Naive thymus-derived CD4-positive, alpha-beta T cell (primary cell): Measurements from ENCODE around the gene PML. TPM values are rescaled to one million over a fixed set of nuclear protein-coding genes. Genes with fewer than 3 reads are reported as not detected.
"Not testable (repeated sequence)": the region's sequence is repeated elsewhere in the genome, so short reads cannot be mapped to it uniquely, and the experiment has no call there.

Experiments used
- ATAC-seq: fragments of 150-1000 bp; cut with Tn5 transposase; 2 replicates; pipeline ENCODE4 v1.10.0; 2021; ENCODE audit warnings: mild to moderate bottlenecking, moderate library complexity
- CTCF ChIA-PET: fragments of 350-600 bp; sonication (Branson Sonifier 250); formaldehyde crosslinking; loops from one replicate; lab custom pipeline; 2021; ENCODE audit warnings: antibody characterized with exemption; lab: Charles Lee
- POLR2A ChIA-PET: fragments of 350-600 bp; sonication (Branson Sonifier 250); formaldehyde crosslinking; loops from one replicate; lab custom pipeline; 2021; ENCODE audit warnings: antibody characterized with exemption, inconsistent platforms; lab: Charles Lee
- DNase-seq, 9 donors: peaks; one replicate each; pipeline versions ENCODE4 v3.0.0 to v3.0.0-alpha.2; 2020 to 2022; ENCODE audit warnings: mixed read lengths in 1 of 9
- H3K27ac ChIP-seq: one replicate; pipeline ENCODE4 v1.7.0; 2013; ENCODE audit warnings: mild to moderate bottlenecking, low read depth, low read length, moderate library complexity
- H3K27me3 ChIP-seq, 2 donors: one replicate each; pipeline ENCODE4 v1.7.0; 2013; ENCODE audit warnings: low read length in 2 of 2, mild to moderate bottlenecking in 2 of 2, moderate library complexity in 2 of 2; ENCODE audit not compliant: control insufficient read depth in 2 of 2, insufficient read depth in 2 of 2
- H3K36me3 ChIP-seq, 3 experiments: 1 replicate in 2 of 3; 2 replicates in 1 of 3; pipeline ENCODE4 v1.7.0; 2013; ENCODE audit warnings: low read length in 3 of 3, mild to moderate bottlenecking in 3 of 3, moderate library complexity in 1 of 3; ENCODE audit not compliant: insufficient read depth in 3 of 3, control insufficient read depth in 2 of 3
- H3K4me1 ChIP-seq, 2 donors: one replicate each; pipeline ENCODE4 v1.7.0; 2013; ENCODE audit warnings: low read length in 2 of 2, mild to moderate bottlenecking in 2 of 2, moderate library complexity in 1 of 2; ENCODE audit not compliant: control insufficient read depth in 2 of 2, insufficient read depth in 2 of 2
- H3K4me3 ChIP-seq: 2 replicates; pipeline ENCODE4 v1.7.0; 2013; ENCODE audit warnings: mild to moderate bottlenecking, low read length
- H3K9me3 ChIP-seq, 3 experiments: 1 replicate in 2 of 3; 2 replicates in 1 of 3; pipeline ENCODE4 v1.7.0; 2013; ENCODE audit warnings: low read length in 3 of 3; ENCODE audit not compliant: control insufficient read depth in 2 of 3
- H3K27ac Mint-ChIP-seq, 9 donors: one replicate each; pipeline ENCODE4 v1.8.0; 2020 to 2022; ENCODE audit warnings: mixed read lengths in 9 of 9, mild to moderate bottlenecking in 8 of 9, moderate library complexity in 5 of 9, inconsistent platforms in 2 of 9
- H3K27me3 Mint-ChIP-seq, 5 donors: one replicate each; pipeline ENCODE4 v1.8.0; 2021 to 2022; ENCODE audit warnings: mixed read lengths in 5 of 5, mild to moderate bottlenecking in 1 of 5
- H3K36me3 Mint-ChIP-seq, 5 donors: one replicate each; pipeline ENCODE4 v1.8.0; 2020 to 2022; ENCODE audit warnings: mixed read lengths in 5 of 5, mild to moderate bottlenecking in 3 of 5, inconsistent platforms in 1 of 5
- H3K4me1 Mint-ChIP-seq, 7 donors: one replicate each; pipeline ENCODE4 v1.8.0; 2020 to 2022; ENCODE audit warnings: mixed read lengths in 7 of 7, mild to moderate bottlenecking in 3 of 7, inconsistent platforms in 1 of 7
- H3K4me3 Mint-ChIP-seq, 10 donors: one replicate each; pipeline ENCODE4 v1.8.0; 2020 to 2022; ENCODE audit warnings: mild to moderate bottlenecking in 10 of 10, mixed read lengths in 10 of 10, moderate library complexity in 6 of 10, inconsistent platforms in 2 of 10
- H3K9me3 Mint-ChIP-seq, 11 donors: one replicate each; pipeline ENCODE4 v1.8.0; 2020 to 2022; ENCODE audit warnings: mixed read lengths in 11 of 11, mild to moderate bottlenecking in 4 of 11, inconsistent platforms in 1 of 11, moderate library complexity in 1 of 11
- intact Hi-C, 2 donors: fragments of 100-400 bp; cut with micrococcal nuclease; formaldehyde crosslinking; loops; one replicate each; pipeline ENCODE4 v1.15.1; 2023
- polyA plus RNA-seq, 2 donors: library from polyadenylated mRNA; unstranded; fragments of 300-500 nt; fragmentation: Illumina TruSeq; gene quantifications; one replicate each; pipeline ENCODE4 v1.2.3, GENCODE V29; 2021
- total RNA-seq, 6 experiments: library from RNA in 5 of 6; stranded (reverse) in 5 of 6; gene quantifications; 1 replicate in 5 of 6; 2 replicates in 1 of 6; pipeline ENCODE4 v1.2.3 and lab custom pipeline; 2021 to 2026

The PML gene
- total and polyA plus RNA-seq, 7 experiments from 2014 or later: 18.1 to 113 (median 51.7) TPM

- CTCF ChIA-PET: interaction anchor here (0.6 kb wide), 1 partner anchor 988 kb away, joined by 3 read pairs; no protein-coding TSS in a partner anchor
- H3K4me1 ChIP-seq, H3K36me3 ChIP-seq, H3K9me3 Mint-ChIP-seq, H3K27ac ChIP-seq, H3K4me3 Mint-ChIP-seq, ATAC-seq, intact Hi-C loops, H3K4me3 ChIP-seq, POLR2A ChIA-PET, H3K36me3 Mint-ChIP-seq, H3K27ac Mint-ChIP-seq, DNase-seq, H3K27me3 ChIP-seq, H3K27me3 Mint-ChIP-seq, H3K9me3 ChIP-seq: not testable (repeated sequence)
- H3K4me1 Mint-ChIP-seq: peaks cover 2 to 14% (median 8%) of the 10 kb centered on the region in 7 donors
Observed at GRCh38 chr15:74064822-74065221, 70.3 kb downstream of the PML start.

- H3K9me3 Mint-ChIP-seq, CTCF ChIA-PET, H3K9me3 ChIP-seq, H3K27ac ChIP-seq, H3K27ac Mint-ChIP-seq, H3K27me3 Mint-ChIP-seq, H3K4me1 ChIP-seq, intact Hi-C loops, H3K27me3 ChIP-seq, H3K4me3 ChIP-seq, POLR2A ChIA-PET, H3K36me3 Mint-ChIP-seq, H3K36me3 ChIP-seq, H3K4me3 Mint-ChIP-seq, H3K4me1 Mint-ChIP-seq: not testable (repeated sequence)
- peak in 8 of 9 donors; percentile 33 to 66 (median 48) for DNase-seq
- peak; percentile 95 for ATAC-seq
Observed at GRCh38 chr15:74065684-74066411, 71.3 kb downstream of the PML start.

GRCh38 chr15:74071645-74072044, 77.1 kb downstream of the PML start:
- H3K9me3 ChIP-seq, H3K27me3 Mint-ChIP-seq, ATAC-seq, H3K27ac ChIP-seq, POLR2A ChIA-PET, H3K4me3 ChIP-seq, CTCF ChIA-PET, H3K36me3 ChIP-seq, intact Hi-C loops, H3K9me3 Mint-ChIP-seq, DNase-seq, H3K4me3 Mint-ChIP-seq, H3K27me3 ChIP-seq, H3K27ac Mint-ChIP-seq, H3K4me1 Mint-ChIP-seq, H3K36me3 Mint-ChIP-seq, H3K4me1 ChIP-seq: not testable (repeated sequence)

- H3K36me3 Mint-ChIP-seq, H3K4me1 Mint-ChIP-seq, ATAC-seq, H3K27ac ChIP-seq, DNase-seq, CTCF ChIA-PET, H3K36me3 ChIP-seq, H3K4me3 Mint-ChIP-seq, H3K4me1 ChIP-seq, H3K27me3 ChIP-seq, H3K9me3 Mint-ChIP-seq, H3K27ac Mint-ChIP-seq, POLR2A ChIA-PET, H3K4me3 ChIP-seq, intact Hi-C loops, H3K9me3 ChIP-seq, H3K27me3 Mint-ChIP-seq: not testable (repeated sequence)
Observed at GRCh38 chr15:74072132-74072531, 77.6 kb downstream of the PML start.

GRCh38 chr15:74072614-74073337, 78.3 kb downstream of the PML start:
- H3K4me1 Mint-ChIP-seq, H3K27me3 ChIP-seq, H3K9me3 ChIP-seq, H3K27ac ChIP-seq, H3K9me3 Mint-ChIP-seq, ATAC-seq, POLR2A ChIA-PET, intact Hi-C loops, CTCF ChIA-PET, H3K4me1 ChIP-seq, H3K36me3 Mint-ChIP-seq, H3K4me3 ChIP-seq, H3K27me3 Mint-ChIP-seq, H3K4me3 Mint-ChIP-seq, H3K27ac Mint-ChIP-seq, H3K36me3 ChIP-seq: not testable (repeated sequence)
- peak in 6 of 9 donors; percentile 21 to 50 (median 42) for DNase-seq

- ATAC-seq, CTCF ChIA-PET, intact Hi-C loops, DNase-seq, H3K27ac Mint-ChIP-seq, H3K4me3 Mint-ChIP-seq, H3K27ac ChIP-seq, H3K36me3 ChIP-seq, H3K9me3 Mint-ChIP-seq, H3K27me3 ChIP-seq, H3K9me3 ChIP-seq, H3K36me3 Mint-ChIP-seq, H3K4me1 ChIP-seq, H3K4me1 Mint-ChIP-seq, H3K27me3 Mint-ChIP-seq, H3K4me3 ChIP-seq, POLR2A ChIA-PET: not testable (repeated sequence)
Observed at GRCh38 chr15:74075781-74076180, 81.3 kb downstream of the PML start.

GRCh38 chr15:74082450-74082849, 87.9 kb downstream of the PML start, which contains the start of gene GOLGA6A:
GOLGA6A (minus strand) TSS chr15:74082550; CDS start chr15:74082509, 41 bp downstream.
- H3K9me3 Mint-ChIP-seq, H3K27me3 Mint-ChIP-seq, CTCF ChIA-PET: not testable (repeated sequence)

More at GRCh38 chr15:74082450-74082849, 87.9 kb downstream of the PML start, which contains the start of gene GOLGA6A:
- H3K36me3 ChIP-seq, H3K4me1 ChIP-seq, H3K4me3 ChIP-seq, intact Hi-C loops, DNase-seq, H3K36me3 Mint-ChIP-seq, H3K9me3 ChIP-seq, ATAC-seq, H3K27ac ChIP-seq, H3K27me3 ChIP-seq, H3K27ac Mint-ChIP-seq, POLR2A ChIA-PET, H3K4me1 Mint-ChIP-seq, H3K4me3 Mint-ChIP-seq: not testable (repeated sequence)
